ENCODE data around the gene TFAP2E. TPM values are rescaled to one million over a fixed set of nuclear protein-coding genes. Genes with fewer than 3 reads are reported as not detected.
"Not testable (repeated sequence)": the region's sequence is repeated elsewhere in the genome, so short reads cannot be mapped to it uniquely, and the experiment has no call there.

The TFAP2E gene
- total RNA-seq, 2 donors from 2014 or later = 3.2 to 4.5 TPM

- H3K9me3 ChIP-seq (ENCODE audit: control insufficient read depth, low read length, poor library complexity, severe bottlenecking) = no peaks in the 10 kb centered on the region
- Mint-ChIP-seq H3K27me3 (no peaks in the 10 kb centered on the region), H3K27ac (peak overlapping the region; percentile 6), H3K4me3 (no peak overlapping the region), H3K4me1 (peaks cover 16% of the 10 kb centered on the region), H3K36me3 (ENCODE audit: low read depth) (peaks cover 3% of the 10 kb centered on the region)
- no peak for DNase-seq
- ATAC-seq = no peak
Observed at GRCh38 chr1:35571263-35571662, 1.9 kb upstream of the TFAP2E start.

GRCh38 chr1:35572296-35572695 lies 818 bp upstream of the TFAP2E start:
- Mint-ChIP-seq H3K36me3 (ENCODE audit: low read depth) (peaks cover 3% of the 10 kb centered on the region), H3K27ac (peak overlapping the region; percentile 2), H3K4me1 (peaks cover 19% of the 10 kb centered on the region), H3K4me3 (no peak overlapping the region), H3K27me3 (no peaks in the 10 kb centered on the region)
- H3K9me3 ChIP-seq (ENCODE audit: control insufficient read depth, low read length, poor library complexity, severe bottlenecking) = no peaks in the 10 kb centered on the region
- ATAC-seq (no peak), DNase-seq (no peak)

GRCh38 chr1:35574125-35574654 lies 1.1 kb downstream of the TFAP2E start:
- Mint-ChIP-seq H3K36me3 (ENCODE audit: low read depth) (peaks cover 3% of the 10 kb centered on the region), H3K4me3 (no peak overlapping the region), H3K4me1 (peaks cover 18% of the 10 kb centered on the region), H3K27me3 (no peaks in the 10 kb centered on the region), H3K27ac (no peak overlapping the region)
- no peak for DNase-seq
- no peaks in the 10 kb centered on the region for H3K9me3 ChIP-seq (ENCODE audit: control insufficient read depth, low read length, poor library complexity, severe bottlenecking)
- no peak for ATAC-seq

GRCh38 chr1:35574655-35575415 lies 1.7 kb downstream of the TFAP2E start:
- DNase-seq = no peak
- H3K27ac Mint-ChIP-seq = no peak overlapping the region
- no peaks in the 10 kb centered on the region for H3K9me3 ChIP-seq (ENCODE audit: control insufficient read depth, low read length, poor library complexity, severe bottlenecking)
- H3K27me3 Mint-ChIP-seq = no peaks in the 10 kb centered on the region
- ATAC-seq = no peak
- H3K4me1 Mint-ChIP-seq = peaks cover 18% of the 10 kb centered on the region
- no peak overlapping the region for H3K4me3 Mint-ChIP-seq
- H3K36me3 Mint-ChIP-seq (ENCODE audit: low read depth) = peaks cover 3% of the 10 kb centered on the region

GRCh38 chr1:35575416-35575958 lies 2.4 kb downstream of the TFAP2E start:
- Mint-ChIP-seq H3K36me3 (ENCODE audit: low read depth) (peaks cover 3% of the 10 kb centered on the region), H3K4me3 (peak overlapping the region; percentile 80), H3K4me1 (peaks cover 18% of the 10 kb centered on the region), H3K27me3 (no peaks in the 10 kb centered on the region), H3K27ac (peak overlapping the region; percentile 19)
- ATAC-seq (no peak), DNase-seq (no peak)
- no peaks in the 10 kb centered on the region for H3K9me3 ChIP-seq (ENCODE audit: control insufficient read depth, low read length, poor library complexity, severe bottlenecking)

- H3K36me3 Mint-ChIP-seq (ENCODE audit: low read depth) = peaks cover 3% of the 10 kb centered on the region
Observed at GRCh38 chr1:35576061-35576765, 3.1 kb downstream of the TFAP2E start.

GRCh38 chr1:35576766-35577070 lies 3.6 kb downstream of the TFAP2E start:
- not testable (repeated sequence) for H3K9me3 ChIP-seq (ENCODE audit: control insufficient read depth, low read length, poor library complexity, severe bottlenecking); H3K27me3 Mint-ChIP-seq; H3K27ac Mint-ChIP-seq; H3K36me3 Mint-ChIP-seq (ENCODE audit: low read depth); ATAC-seq; DNase-seq
- H3K4me3 Mint-ChIP-seq = peak overlapping the region; percentile 95
- H3K4me1 Mint-ChIP-seq = peaks cover 18% of the 10 kb centered on the region

More at GRCh38 chr1:35576061-35576765, 3.1 kb downstream of the TFAP2E start:
- H3K9me3 ChIP-seq (ENCODE audit: control insufficient read depth, low read length, poor library complexity, severe bottlenecking) = no peaks in the 10 kb centered on the region
- no peak for ATAC-seq
- Mint-ChIP-seq H3K27me3 (no peaks in the 10 kb centered on the region), H3K4me3 (peak overlapping the region; percentile 95), H3K27ac (peak overlapping the region; percentile 19), H3K4me1 (peaks cover 18% of the 10 kb centered on the region)
- no peak for DNase-seq

- H3K27me3 Mint-ChIP-seq = no peaks in the 10 kb centered on the region
- peak in 2 of 3 donors; percentile 35 for DNase-seq
- H3K36me3 Mint-ChIP-seq (ENCODE audit: low read depth) = peaks cover 3% of the 10 kb centered on the region
Observed at GRCh38 chr1:35577071-35577998, 4.2 kb downstream of the TFAP2E start.

GRCh38 chr1:35580949-35581388 lies 7.9 kb downstream of the TFAP2E start:
- Mint-ChIP-seq H3K27me3 (no peaks in the 10 kb centered on the region), H3K36me3 (ENCODE audit: low read depth) (no peaks in the 10 kb centered on the region), H3K27ac (no peak overlapping the region), H3K4me3 (no peak overlapping the region), H3K4me1 (peaks cover 13% of the 10 kb centered on the region)
- DNase-seq = no peak
- no peaks in the 10 kb centered on the region for H3K9me3 ChIP-seq (ENCODE audit: control insufficient read depth, low read length, poor library complexity, severe bottlenecking)
- no peak for ATAC-seq

More at GRCh38 chr1:35577071-35577998, 4.2 kb downstream of the TFAP2E start:
- Mint-ChIP-seq H3K4me3 (peak overlapping the region; percentile 95), H3K27ac (peak overlapping the region; percentile 87), H3K4me1 (peaks cover 18% of the 10 kb centered on the region)
- no peaks in the 10 kb centered on the region for H3K9me3 ChIP-seq (ENCODE audit: control insufficient read depth, low read length, poor library complexity, severe bottlenecking)
- peak; percentile 75 for ATAC-seq

- H3K4me3 Mint-ChIP-seq; H3K27ac Mint-ChIP-seq; H3K36me3 Mint-ChIP-seq (ENCODE audit: low read depth); H3K4me1 Mint-ChIP-seq; DNase-seq; H3K27me3 Mint-ChIP-seq; H3K9me3 ChIP-seq (ENCODE audit: control insufficient read depth, low read length, poor library complexity, severe bottlenecking); ATAC-seq: not testable (repeated sequence)
Observed at GRCh38 chr1:35581621-35582020, 8.5 kb downstream of the TFAP2E start.

GRCh38 chr1:35585281-35585680 lies 12.2 kb downstream of the TFAP2E start:
- no peak for ATAC-seq
- Mint-ChIP-seq H3K4me1 (peaks cover 9% of the 10 kb centered on the region), H3K4me3 (no peak overlapping the region), H3K27me3 (no peaks in the 10 kb centered on the region), H3K27ac (no peak overlapping the region), H3K36me3 (ENCODE audit: low read depth) (peaks cover 5% of the 10 kb centered on the region)
- DNase-seq = no peak
- no peaks in the 10 kb centered on the region for H3K9me3 ChIP-seq (ENCODE audit: control insufficient read depth, low read length, poor library complexity, severe bottlenecking)

- not testable (repeated sequence) for H3K4me3 Mint-ChIP-seq; ATAC-seq; H3K9me3 ChIP-seq (ENCODE audit: control insufficient read depth, low read length, poor library complexity, severe bottlenecking); H3K36me3 Mint-ChIP-seq (ENCODE audit: low read depth); H3K4me1 Mint-ChIP-seq; DNase-seq; H3K27me3 Mint-ChIP-seq
- peak overlapping the region; percentile 43 for H3K27ac Mint-ChIP-seq
Observed at GRCh38 chr1:35585805-35586204, 12.7 kb downstream of the TFAP2E start.

Data from T-helper 17 cell (primary cell).